Activated CD8-positive, alpha-beta memory T cell treated with anti-CD3 and anti-CD28 coated beads, Interleukin-2, amount 50 U/mL, for 4 hours (primary cell): Measurements from ENCODE around the gene NRM.
A peak's percentile ranks its signal among the peaks of the same experiment; 100 is the strongest.
"Not testable (repeated sequence)": the region's sequence is repeated elsewhere in the genome, so short reads cannot be mapped to it uniquely, and the experiment has no call there.

Experiments
- DNase-seq: peaks from one replicate; pipeline ENCODE4 v3.0.0-alpha.2; 2020

The NRM gene

DNA sequence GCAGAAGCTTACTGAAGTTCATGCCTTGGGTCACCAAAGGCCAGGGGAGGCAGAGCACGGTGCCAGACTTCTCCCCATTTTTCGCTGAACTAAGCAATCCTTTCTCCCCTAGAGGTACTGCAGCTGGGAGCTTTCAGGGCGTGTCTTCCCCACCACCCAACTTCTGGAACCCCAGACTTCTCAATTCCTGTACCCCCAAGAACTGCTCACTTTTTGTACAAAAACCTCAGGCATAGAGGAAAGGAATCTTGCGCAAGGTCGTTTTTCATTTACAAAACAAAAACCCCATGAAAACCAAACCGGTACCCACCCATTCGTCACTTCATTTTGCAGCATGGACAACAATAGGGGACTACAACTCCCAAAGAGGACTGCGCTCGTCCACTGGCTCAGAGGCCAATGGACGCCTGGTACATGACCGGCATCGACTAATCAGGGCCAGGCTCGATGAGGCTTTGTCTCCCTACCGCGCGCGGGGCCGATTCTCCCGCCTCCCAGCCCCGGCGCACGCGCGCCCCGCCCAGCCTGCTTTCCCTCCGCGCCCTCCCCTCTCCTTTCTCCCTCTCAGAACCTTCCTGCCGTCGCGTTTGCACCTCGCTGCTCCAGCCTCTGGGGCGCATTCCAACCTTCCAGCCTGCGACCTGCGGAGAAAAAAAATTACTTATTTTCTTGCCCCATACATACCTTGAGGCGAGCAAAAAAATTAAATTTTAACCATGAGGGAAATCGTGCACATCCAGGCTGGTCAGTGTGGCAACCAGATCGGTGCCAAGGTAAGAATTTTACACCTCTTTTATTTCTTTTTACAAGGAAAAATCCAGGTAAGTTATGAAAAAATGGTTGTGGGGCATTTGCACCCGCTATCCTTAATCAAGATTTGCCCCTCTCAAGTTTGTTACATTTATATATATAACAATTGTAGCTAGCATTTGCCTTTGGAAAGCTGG lies 29.3 kb upstream of the NRM start, which contains the start of gene TUBB:
Gene TUBB (plus strand): TSS at position 562 of the 947 bp plus-strand sequence. CDS start 155 bp downstream, at position 717.
- DNase-seq, result peak; percentile 92

DNA sequence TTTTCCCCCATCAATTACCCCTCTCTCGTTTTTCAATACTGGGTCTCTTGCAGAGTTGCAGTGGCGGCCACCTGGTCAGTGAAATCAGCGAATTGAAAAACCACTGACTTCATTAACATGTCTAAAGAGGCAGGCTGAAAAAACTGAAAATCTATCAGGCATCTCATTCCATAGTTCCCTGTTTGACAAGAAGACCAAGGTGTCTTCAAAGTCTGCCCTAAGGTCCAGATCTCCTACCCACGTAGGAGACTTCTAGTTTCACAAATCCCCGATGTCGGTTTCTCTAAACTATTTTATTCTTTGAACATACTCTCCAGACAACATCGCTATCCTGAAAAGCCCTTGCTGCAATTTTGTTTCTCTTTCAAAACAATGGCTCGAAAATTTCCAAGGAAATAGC lies 28.6 kb upstream of the NRM start:
- no peak for DNase-seq

DNA sequence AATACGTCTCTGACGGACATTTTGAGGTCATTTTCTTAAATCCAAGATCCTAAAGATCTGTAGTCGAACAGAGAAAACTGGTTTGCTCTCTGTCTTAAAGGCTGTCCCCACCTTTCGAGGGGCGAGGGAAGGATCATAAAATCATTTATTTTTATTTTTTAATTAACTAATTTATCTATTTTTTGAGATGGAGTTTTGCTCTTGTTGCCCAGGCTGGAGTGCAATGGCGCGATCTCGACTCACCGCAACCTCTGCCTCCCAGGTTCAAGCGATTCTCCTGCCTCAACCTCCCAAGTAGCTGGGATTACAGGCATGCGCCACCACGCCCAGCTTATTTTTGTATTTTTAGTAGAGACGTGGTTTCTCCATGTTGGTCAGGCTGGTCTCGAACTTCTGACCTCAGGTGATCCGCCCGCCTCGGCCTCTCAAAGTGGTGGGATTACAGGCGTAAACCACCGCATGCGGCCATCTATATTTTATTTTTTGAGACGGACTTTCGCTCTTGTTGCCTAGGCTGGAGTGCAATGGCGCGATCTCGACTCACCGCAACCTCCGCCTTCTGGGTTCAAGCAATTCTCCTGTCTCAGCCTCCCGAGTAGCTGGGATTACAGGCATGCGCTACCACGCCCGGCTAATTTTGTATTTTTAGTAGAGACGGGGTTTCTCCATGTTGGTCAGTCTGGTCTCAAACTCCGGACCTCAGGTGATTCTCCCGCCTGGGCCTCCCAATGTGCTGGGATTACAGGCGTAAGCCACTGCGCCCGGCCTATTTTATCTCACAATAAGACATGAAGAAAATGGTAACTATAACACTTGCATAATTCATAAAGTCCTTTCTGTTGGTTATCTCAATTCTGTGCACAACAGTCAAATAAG lies 27.3 kb upstream of the NRM start:
- not testable (repeated sequence) for DNase-seq

DNA sequence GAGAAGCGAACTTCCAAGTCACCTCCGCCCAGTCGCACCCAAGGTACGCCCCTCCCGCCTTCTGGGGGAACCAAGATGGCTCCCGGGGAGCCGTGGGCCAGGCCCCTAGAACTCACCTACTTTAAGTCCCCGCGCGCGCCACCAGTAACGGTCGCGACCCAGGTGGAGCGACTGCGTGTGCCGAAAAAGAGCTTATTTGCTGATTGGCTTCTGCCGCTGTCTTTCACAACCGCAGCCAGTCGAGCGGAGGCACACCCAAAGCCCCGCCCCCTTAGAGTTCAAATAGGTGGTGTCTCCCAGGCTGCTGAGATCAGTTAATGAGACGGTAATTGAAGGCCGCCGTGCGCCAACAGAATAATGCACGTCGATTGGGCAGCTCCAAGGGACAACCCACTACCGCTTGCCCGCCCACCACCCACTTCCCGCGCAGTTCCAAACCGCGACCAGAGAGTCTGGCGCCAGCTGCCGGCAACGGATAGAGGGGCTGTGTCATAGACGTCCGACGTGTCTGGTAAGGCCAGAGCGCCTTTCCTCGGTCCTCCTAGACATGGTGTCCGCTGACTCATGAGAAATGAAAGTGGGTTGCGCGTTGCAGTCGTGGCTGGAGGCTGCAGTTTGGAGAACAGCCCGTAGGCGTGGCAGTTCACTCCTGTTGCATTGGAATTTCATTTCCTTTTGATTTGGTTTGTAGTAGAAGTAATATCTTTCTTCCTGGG lies 26.5 kb upstream of the NRM start, which contains the start of gene MDC1:
Gene MDC1 (minus strand): TSS at position 153 of the 716 bp plus-strand sequence. CDS start 2,106 bp downstream, outside the sequence.
- DNase-seq, result peak; percentile 98

DNA sequence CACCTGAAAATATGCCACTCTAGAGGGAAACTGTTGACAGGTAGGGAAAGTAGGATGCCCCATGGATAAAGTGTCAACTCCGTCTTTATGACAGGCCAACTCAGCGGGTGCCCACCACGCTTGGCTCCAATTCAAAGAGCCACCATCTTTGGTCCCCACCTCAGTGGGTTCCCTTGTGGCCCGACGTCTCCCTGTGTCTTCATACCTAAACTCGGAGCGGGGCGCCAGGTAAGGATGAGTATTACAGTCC lies 26.0 kb upstream of the NRM start:
- no peak for DNase-seq

DNA sequence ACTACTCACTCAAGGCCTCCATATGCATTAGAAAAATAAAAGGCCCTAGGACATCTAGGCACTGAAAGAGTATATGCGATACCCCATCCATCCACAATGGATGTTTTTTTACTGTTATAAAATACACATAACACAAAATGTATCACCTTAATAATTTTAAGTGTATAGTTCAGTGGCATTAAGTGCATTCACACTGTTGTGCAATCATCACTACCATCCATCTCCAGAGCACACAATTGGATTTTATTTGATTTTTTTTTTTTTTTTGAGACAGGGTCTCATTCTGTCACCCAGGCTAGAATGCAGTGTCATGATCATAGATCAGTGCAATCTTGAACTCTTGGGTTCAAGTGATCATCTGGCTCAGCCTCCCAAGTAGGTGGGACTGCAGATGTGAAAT lies 23.5 kb upstream of the NRM start:
- DNase-seq, result no peak

DNA sequence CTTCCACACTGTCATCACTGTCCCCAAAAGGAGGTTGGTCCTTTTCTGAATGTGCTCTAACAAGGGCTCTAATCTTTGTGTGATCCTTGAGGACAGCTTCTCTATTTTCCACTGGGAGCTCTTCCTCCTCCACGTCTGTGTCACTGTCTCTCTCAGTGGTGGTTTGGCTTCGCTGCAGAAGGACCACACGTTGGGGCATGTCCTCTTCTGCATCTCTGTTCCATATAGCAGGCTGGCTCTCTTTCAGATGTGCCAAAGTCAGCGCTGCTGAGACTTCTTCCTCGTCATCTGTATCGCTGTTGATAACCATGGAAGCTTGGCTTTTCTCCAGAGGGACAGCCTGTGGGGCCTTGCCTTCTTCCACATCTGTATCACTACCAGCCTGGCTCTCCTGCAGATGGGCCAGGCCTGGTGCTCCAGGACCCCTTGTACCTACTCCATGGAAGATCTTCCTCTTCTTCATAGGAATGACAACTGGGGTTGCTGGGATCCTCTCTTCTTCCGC lies 21.7 kb upstream of the NRM start:
- no peak for DNase-seq

DNA sequence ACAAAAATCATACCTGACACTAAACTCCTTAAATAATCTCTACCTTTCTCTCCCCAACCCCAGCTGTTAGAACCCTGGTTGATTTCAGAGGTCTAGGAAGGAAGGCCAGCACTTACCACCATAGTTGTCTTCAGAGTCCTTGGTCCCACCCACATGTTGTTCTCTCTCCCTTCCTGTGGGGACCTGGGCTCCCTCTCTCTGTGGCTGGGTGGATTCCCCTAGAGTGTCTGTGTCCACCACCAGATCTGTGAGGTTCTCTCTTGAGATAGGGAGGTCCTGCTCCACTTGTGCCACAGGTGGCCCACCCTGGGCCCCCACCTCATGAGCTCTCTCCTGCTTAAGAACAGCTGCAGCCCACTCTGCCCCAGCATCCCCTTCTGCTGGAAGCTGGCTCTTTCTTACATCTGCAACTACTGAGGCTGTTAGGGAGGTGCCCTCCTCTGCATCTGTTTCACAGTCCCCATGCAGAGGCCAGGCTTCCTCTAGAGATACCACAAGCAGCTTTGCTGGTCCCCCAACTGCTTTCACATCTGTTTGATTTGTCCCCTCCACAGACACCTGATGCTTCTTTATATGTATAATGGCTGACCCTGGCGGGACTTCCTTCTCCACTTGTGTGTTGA lies 21.1 kb upstream of the NRM start:
- no peak for DNase-seq

DNA sequence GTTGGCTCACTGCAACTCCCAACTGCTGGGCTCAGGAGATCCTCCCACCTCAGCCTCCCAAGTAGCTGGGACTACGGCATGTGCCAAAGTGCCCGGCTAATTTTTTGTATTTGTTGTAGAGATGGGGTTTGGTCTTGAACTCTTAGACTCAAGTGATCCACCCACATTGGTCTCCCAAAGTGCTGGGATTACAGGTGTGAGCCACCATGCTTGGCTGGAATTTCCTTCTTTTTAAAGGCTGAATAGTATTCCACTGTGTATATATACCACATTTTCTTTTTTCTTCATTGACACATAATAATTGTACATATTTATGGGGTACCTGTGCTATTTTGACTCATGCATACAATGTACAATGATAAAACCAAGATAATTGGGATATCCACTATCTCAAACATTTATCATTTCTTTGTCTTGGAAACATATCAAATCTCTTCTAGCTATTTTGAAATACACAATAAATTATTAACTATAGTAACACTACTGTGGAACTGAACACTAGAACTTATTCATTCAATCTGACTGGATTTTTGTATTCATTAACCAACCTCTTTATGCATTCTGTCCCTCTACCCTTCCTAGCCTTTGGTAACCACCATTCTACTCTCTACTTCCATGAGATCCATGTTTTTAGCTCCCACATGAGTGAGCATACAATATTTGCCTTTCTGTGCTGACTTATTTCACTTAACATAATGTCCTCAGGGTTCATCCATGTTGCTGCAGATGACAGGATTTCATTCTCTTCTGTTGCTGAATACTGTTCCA lies 18.5 kb upstream of the NRM start:
- DNase-seq, result no peak

DNA sequence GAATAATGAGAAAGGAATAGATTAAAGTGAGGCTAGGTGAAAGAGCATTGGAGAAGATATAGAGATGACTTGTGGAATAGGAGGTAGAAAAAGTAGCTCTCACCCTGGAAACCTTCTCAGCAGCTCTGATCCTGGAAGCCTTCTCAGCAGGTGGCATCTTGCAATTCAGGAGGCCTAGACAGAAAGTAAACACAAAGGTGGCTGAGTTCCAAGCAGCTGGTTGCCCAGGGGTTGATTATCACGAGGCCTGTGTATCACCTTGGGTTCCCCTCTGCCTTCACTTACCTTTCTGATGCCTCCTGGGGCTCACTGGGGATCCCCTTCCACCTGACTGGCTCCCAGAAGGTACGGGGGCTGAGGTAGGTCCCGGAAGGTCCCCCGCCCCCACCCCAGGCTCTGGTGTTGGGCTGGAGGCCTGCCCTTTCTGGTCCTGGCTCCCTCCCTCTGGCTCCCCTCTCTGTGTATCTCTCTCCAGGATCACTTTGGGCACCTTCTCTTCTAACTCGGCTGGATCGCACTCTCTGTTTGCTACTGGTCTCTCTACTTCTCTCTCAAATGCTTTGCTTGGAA lies 16.6 kb upstream of the NRM start:
- DNase-seq, result no peak

DNA sequence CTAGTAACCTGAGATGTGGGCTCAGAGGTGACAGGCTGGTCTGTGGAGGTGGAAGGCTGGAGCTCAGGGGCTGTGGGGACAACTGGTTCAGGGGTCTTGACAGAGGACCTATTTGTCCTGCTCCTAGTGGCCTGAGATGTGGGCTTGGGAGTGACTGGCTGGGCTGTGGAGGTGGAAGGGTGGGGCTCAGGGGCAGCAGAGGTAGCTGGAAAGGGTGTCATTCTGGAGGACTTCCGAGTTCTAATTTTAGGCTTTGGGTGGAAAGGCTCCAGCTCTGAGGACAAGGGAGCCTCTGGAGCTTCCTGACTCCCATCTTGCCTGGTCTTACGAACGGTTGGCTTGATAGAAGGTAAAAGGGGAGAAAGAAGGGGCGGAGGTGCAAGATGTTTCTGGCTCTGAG lies 14.8 kb upstream of the NRM start:
- no peak for DNase-seq

DNA sequence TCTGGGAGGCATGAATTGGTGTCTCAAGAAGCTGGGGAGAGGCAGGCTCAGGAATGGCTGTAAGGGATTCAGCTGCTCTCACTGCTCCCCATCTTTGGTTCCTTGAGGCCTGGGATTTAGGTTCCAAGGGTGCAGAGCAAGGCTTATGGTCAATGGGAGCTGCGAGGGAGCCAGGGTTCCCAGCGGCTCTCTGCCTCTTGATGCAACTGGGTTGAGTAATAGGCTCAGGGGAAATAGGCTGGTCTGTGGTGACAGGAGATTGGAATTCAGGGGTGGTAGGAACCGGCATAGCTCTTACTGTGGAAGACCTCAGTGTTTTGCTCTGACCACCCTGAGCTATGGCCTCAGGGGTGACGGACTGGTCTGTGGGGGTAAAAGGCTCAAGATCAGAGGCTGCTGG lies 13.0 kb upstream of the NRM start:
- DNase-seq, result no peak

DNA sequence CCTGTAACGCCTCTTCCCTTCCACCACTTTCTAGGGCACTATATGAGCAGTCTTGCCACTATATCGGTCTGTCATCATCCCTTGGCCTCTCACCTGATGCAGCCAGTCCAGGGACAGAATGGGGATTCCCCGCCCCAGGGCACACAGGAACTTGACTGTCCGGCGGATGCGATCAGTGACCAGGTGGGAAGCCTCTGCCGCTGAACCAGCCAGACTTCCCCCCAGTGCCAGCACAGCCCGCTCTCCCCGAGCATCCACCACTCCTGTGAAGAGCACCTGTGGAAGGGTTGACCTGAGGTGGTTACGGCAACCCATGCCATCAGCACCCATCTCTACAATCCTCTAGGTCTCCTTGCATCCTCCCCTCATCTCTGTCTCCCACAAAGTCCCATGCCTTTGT lies 12.2 kb upstream of the NRM start:
- DNase-seq, result no peak

DNA sequence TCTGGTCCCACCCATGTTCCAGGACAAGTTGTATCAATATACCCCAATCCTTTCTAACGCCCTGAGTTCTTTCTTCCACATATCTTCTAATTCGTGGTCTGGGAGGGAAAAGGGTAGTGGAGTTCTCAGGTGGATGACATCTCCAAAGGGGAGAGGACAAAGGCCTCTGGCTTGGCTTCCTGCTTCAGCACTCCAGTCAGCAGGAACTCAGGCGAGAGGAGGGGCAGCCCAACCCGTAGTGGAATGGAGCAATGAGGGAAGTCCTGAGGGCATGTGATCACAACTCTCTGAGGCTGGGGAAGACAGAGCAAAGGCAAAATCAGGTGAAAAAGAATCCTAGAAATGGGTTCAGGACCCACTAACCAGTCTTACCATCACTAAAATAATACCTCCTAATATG lies 9.6 kb upstream of the NRM start:
- DNase-seq, result no peak

DNA sequence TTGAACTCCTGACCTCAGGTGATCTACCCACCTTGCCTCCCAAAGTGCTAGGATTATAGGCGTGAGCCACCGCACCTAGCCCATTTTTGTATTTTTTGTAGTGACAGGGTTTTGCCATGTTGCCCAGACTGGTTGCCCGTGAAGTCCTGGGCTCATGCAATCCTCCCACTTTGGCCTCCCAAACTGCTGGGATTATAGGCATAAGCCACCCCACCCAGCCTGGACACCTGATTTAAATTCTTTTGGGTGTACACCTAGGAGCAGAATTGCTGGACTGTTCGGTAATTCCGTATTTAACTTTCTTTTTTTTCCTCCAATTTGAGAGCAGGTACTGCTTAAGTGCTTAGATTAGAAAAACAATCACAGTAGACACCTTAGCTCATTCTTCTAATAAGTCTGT lies 5.6 kb upstream of the NRM start:
- no peak for DNase-seq

DNA sequence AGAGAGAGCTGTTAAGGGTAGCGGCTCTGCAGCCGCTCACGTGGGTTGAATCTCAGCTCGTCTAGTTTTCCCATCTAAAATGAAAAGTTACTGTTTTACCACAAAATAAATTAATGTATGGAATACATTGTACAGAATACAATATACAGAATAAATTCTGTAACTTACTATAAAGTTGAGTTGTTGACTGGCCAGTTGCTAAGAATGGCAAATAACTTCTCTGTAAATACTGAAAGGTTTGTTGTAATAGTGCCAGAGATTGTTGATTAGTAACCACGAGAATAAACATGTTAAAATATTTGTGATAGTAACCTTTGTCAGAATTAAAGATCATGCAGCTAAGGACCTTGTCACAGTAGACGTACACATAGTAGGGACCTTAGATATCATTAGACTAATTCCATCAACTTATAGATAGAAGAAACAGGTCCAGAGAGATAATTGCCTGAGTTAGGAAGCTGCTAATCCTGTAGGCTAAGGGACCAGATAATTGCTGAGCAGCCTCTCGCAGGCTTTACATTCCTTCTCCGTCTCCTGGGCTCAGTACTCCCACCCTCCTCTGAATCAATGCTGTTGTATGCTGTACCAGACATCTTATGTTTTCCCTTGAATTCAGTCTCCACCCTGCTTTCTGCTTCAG lies 544 bp upstream of the NRM start:
- no peak for DNase-seq

DNA sequence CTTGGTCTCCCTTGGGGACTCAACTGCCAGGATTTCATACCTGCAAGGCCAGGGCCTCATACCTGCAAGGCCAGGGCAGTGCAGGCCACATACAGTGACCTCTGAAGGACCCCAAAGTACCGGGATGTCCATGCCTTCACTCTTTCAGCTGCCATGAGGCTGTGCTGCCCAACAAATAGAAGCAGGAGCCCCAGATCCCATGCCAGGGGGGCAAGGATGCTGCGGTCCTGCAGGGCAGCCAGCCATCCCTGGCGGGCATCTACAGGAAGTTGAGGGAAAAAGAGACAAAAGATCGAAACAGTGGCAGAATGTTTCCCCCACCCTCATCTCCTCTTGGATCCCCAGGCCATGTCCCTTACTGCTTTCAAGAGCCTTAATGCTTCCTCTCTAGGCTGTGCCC lies 799 bp downstream of the NRM start:
- no peak for DNase-seq

DNA sequence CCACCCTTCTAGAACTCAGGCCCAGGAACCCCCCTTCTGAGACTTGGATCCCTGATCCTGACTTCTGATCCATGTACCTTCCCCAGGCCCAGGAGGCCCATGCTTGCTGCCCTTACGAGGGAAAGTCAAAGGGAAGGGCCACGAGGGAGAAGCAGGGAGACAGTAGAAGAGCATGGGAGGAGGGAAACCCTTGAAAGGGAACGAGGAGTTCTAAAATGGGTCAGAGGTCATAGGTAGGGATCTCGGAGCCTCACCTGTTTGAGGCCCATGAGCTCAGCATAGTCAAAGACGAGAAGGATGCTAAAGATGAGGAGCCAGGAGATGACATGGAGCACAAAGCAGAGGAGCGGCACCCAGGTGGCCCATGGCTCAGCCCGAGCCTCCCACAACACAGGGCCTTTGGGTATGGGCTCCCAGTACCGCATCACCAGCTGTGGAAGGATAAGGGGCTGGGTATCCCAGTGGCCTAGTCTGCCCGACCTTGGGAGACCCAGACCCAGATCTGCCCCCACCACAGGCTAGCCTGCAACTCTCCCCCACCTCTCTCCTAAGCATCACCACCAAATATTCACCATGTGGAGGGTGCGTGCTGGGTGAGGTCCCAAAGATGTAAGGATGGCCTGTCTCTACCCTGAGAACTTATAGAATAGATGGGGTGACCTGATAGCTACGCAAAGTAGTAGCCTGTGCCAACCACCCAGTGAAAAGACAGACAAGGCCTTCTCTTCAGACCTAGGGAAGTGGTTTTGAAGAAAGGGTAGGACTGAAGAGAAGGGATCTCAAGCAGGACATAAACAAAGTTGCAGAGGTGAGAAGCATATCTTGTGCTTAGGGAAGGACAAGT lies 1.5 kb downstream of the NRM start:
- no peak for DNase-seq

DNA sequence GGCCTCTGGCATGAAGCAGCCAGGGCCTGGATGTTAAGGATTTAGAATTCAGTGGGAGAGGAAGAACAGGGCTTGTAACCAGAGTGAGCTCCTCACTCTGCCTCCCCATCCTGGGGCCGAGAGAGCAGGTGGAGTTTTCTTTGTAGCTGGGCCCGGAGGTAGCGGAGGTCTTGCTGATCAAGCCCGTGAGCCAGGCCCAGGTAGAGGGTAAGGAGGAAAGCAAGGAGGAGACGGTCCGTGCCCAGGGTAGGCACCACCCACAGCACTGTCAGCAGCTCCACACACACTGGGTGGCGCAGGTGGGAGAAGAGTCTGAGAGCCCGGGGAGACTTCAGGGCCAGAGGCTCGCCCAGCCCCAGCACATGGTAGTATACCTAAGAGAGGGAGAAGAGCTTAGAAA lies 2.2 kb downstream of the NRM start:
- no peak for DNase-seq
